ENCODE data around the gene BLVRB. TPM values are rescaled to one million over a fixed set of nuclear protein-coding genes. Genes with fewer than 3 reads are reported as not detected.
A peak's percentile ranks its signal among the peaks of the same experiment; 100 is the strongest.

Gene BLVRB
- total and polyA plus RNA-seq, 9 of the 15 experiments (the other 6 are each of a cell fraction or from before 2014, with no cell fraction given), result 81.1 to 749 (median 331) TPM

DNA sequence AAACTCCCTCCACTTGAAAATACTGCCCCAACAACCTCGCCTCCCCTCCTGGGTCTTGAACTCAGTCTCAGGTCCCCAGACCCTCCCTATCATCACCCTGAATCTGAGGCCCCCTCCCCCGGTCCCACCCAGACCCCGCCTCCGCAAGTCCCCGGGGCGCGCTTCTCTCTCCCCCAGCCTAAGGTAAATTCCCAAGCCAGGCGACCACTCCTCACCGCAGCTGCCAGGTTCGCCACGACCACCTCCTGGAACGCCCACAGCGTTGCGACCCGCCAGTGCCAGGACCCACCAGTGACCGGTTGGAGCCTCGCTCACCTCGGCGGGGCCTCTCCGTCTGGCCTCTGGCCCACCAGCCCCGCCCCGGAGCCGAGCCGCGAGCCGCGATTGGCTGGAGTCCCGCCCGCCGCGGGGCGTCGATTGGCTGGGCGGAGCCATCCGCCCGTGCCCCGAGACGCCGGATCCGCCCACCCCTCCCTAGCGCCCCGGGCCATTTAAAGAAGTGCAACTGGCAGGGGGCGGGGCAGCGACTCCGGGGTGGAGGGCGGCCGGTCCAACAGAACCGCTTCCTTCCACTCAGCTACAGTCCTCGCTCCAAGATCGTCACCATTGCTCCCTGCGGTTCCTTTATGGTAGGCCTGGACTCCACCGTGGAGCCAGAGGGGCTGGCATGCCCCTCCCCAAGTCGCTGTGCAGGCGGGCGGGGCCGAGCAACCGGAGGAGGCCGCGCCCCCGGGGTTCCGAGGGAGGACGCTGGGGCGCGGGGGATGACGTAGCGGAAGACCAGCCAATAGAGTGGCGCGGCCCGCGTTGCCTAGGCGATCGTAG, 21.3 kb downstream of the BLVRB start, which contains the start of gene SERTAD3 (continued):
- TF ChIP-seq, protein P1, sequence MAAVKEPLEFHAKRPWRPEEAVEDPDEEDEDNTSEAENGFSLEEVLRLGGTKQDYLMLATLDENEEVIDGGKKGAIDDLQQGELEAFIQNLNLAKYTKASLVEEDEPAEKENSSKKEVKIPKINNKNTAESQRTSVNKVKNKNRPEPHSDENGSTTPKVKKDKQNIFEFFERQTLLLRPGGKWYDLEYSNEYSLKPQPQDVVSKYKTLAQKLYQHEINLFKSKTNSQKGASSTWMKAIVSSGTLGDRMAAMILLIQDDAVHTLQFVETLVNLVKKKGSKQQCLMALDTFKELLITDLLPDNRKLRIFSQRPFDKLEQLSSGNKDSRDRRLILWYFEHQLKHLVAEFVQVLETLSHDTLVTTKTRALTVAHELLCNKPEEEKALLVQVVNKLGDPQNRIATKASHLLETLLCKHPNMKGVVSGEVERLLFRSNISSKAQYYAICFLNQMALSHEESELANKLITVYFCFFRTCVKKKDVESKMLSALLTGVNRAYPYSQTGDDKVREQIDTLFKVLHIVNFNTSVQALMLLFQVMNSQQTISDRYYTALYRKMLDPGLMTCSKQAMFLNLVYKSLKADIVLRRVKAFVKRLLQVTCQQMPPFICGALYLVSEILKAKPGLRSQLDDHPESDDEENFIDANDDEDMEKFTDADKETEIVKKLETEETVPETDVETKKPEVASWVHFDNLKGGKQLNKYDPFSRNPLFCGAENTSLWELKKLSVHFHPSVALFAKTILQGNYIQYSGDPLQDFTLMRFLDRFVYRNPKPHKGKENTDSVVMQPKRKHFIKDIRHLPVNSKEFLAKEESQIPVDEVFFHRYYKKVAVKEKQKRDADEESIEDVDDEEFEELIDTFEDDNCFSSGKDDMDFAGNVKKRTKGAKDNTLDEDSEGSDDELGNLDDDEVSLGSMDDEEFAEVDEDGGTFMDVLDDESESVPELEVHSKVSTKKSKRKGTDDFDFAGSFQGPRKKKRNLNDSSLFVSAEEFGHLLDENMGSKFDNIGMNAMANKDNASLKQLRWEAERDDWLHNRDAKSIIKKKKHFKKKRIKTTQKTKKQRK (IDR thresholded peaks at IDR 0.05; ENCODE audit: borderline replicate concordance, low read depth, low read length), result no peak
- no peak for TF ChIP-seq EWSR1 (IDR thresholded peaks at IDR 0.05; ENCODE audit: borderline replicate concordance, low read depth, partially characterized antibody)
- TF ChIP-seq SLC30A9 (CRISPR knock-in tag; IDR thresholded peaks at IDR 0.05), result no peak
- no peak for TF ChIP-seq NFE2L1 (tag; IDR thresholded peaks at IDR 0.05; ENCODE audit: borderline replicate concordance, low read depth)
- TF ChIP-seq SRSF3 (IDR thresholded peaks at IDR 0.05; ENCODE audit: insufficient read depth, low read length), result no peak
- TF ChIP-seq ADNP (tag; IDR thresholded peaks at IDR 0.05), result no peak
- peak; percentile 91 for TF ChIP-seq SUPT5H (IDR thresholded peaks at IDR 0.05)
- TF ChIP-seq, protein P2, sequence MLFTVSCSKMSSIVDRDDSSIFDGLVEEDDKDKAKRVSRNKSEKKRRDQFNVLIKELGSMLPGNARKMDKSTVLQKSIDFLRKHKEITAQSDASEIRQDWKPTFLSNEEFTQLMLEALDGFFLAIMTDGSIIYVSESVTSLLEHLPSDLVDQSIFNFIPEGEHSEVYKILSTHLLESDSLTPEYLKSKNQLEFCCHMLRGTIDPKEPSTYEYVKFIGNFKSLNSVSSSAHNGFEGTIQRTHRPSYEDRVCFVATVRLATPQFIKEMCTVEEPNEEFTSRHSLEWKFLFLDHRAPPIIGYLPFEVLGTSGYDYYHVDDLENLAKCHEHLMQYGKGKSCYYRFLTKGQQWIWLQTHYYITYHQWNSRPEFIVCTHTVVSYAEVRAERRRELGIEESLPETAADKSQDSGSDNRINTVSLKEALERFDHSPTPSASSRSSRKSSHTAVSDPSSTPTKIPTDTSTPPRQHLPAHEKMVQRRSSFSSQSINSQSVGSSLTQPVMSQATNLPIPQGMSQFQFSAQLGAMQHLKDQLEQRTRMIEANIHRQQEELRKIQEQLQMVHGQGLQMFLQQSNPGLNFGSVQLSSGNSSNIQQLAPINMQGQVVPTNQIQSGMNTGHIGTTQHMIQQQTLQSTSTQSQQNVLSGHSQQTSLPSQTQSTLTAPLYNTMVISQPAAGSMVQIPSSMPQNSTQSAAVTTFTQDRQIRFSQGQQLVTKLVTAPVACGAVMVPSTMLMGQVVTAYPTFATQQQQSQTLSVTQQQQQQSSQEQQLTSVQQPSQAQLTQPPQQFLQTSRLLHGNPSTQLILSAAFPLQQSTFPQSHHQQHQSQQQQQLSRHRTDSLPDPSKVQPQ (CRISPR knock-in tag; IDR thresholded peaks at IDR 0.05; ENCODE audit: borderline replicate concordance), result no peak
- TF ChIP-seq POLR2G (IDR thresholded peaks at IDR 0.05; ENCODE audit: low read depth, low read length), result peak; percentile 97
- TF ChIP-seq TFE3 (CRISPR knock-in tag; IDR thresholded peaks at IDR 0.05), result no peak
- no peak for TF ChIP-seq ESRRB (CRISPR knock-in tag; IDR thresholded peaks at IDR 0.05; ENCODE audit: borderline replicate concordance)
- TF ChIP-seq RHOXF2B (CRISPR knock-in tag; conservative IDR thresholded peaks at IDR 0.05), result no peak
- TF ChIP-seq ZBTB43 (CRISPR knock-in tag; IDR thresholded peaks at IDR 0.05), result 0 out of 2 replicates have a peak, but pooled peaks have one; percentile 50
- TF ChIP-seq KLF16 (IDR thresholded peaks at IDR 0.05), result no peak
- TF ChIP-seq IRF2 (CRISPR knock-in tag; IDR thresholded peaks at IDR 0.05), result no peak
- no peak for TF ChIP-seq POLR3A (IDR thresholded peaks at IDR 0.05; ENCODE audit: borderline replicate concordance, extremely low read depth, insufficient read depth, insufficient read length)
- no peak for TF ChIP-seq BCOR (IDR thresholded peaks at IDR 0.05)
- no peak for TF ChIP-seq NONO (IDR thresholded peaks at IDR 0.05; ENCODE audit: low read depth in 2 of 2, low read length in 1 of 2)

Data from K562 (cell line).